Loucy (cell line): ENCODE measurements around the gene CTNND2.

Experiments used
- H2AFZ ChIP-seq: fragments of 200-600 bp; sonication (generic); 2 replicates; pipeline ENCODE4 v1.6.0; 2016; ENCODE audit warnings: antibody characterized with exemption, mild to moderate bottlenecking, low read length, moderate library complexity
- H3F3A ChIP-seq: fragments of 200-600 bp; 2 replicates; pipeline ENCODE4 v1.6.0; 2016; ENCODE audit warnings: antibody characterized with exemption, low read depth, mild to moderate bottlenecking
- H3K27me3 ChIP-seq: fragments of 200-600 bp; sonication (generic); 2 replicates; pipeline ENCODE4 v1.6.1; 2014; ENCODE audit warnings: low read length, mild to moderate bottlenecking; ENCODE audit not compliant: insufficient read depth, poor library complexity, severe bottlenecking
- H3K36me3 ChIP-seq: fragments of 200-600 bp; sonication (generic); 2 replicates; pipeline ENCODE4 v1.6.1; 2016; ENCODE audit warnings: low read length; ENCODE audit not compliant: insufficient read depth
- H3K4me1 ChIP-seq: fragments of 200-600 bp; sonication (generic); 2 replicates; pipeline ENCODE4 v1.5.1; 2014; ENCODE audit warnings: low read length, mild to moderate bottlenecking; ENCODE audit not compliant: insufficient read depth, poor library complexity, severe bottlenecking
- H3K4me2 ChIP-seq: fragments of 200-600 bp; sonication (generic); 2 replicates; pipeline ENCODE4 v1.6.0; 2014; ENCODE audit warnings: antibody characterized with exemption, low read length, low read depth, mild to moderate bottlenecking; ENCODE audit not compliant: poor library complexity, severe bottlenecking
- H3K4me3 ChIP-seq: fragments of 200-600 bp; sonication (generic); 2 replicates; pipeline ENCODE4 v1.5.1; 2014; ENCODE audit warnings: low read length, mild to moderate bottlenecking, mixed read lengths; ENCODE audit not compliant: poor library complexity, severe bottlenecking
- H3K79me2 ChIP-seq: fragments of 200-600 bp; sonication (generic); 2 replicates; pipeline ENCODE4 v1.6.1; 2014; ENCODE audit warnings: low read length; ENCODE audit not compliant: insufficient read depth
- H3K9ac ChIP-seq: fragments of 200-600 bp; sonication (generic); 2 replicates; pipeline ENCODE4 v1.6.0; 2014; ENCODE audit warnings: mild to moderate bottlenecking, low read depth, low read length, moderate library complexity; ENCODE audit not compliant: poor library complexity, severe bottlenecking
- H3K9me2 ChIP-seq: fragments of 200-600 bp; sonication (generic); replicated peaks from 2 replicates; pipeline ENCODE4 v1.6.1; 2016; ENCODE audit warnings: low read depth, low read length, mixed read lengths
- H3K9me3 ChIP-seq: fragments of 200-600 bp; sonication (generic); 2 replicates; pipeline ENCODE4 v1.6.1; 2014; ENCODE audit warnings: mild to moderate bottlenecking, antibody characterized with exemption, low read length, low read depth; ENCODE audit not compliant: insufficient read depth
- H4K20me1 ChIP-seq: fragments of 200-600 bp; sonication (generic); 2 replicates; pipeline ENCODE4 v1.6.0; 2014; ENCODE audit warnings: antibody characterized with exemption, low read length, mild to moderate bottlenecking; ENCODE audit not compliant: insufficient read depth, poor library complexity, severe bottlenecking
- CTCF ChIP-seq: fragments of 200-600 bp; sonication (generic); conservative IDR thresholded peaks from 2 replicates; pipeline ENCODE4 v1.5.1; 2014; ENCODE audit warnings: mild to moderate bottlenecking, antibody characterized with exemption, low read length
- EZH2phosphoT487 ChIP-seq: fragments of 200-600 bp; IDR thresholded peaks from 2 replicates; pipeline ENCODE4 v1.6.1; 2018; ENCODE audit warnings: antibody characterized with exemption, mild to moderate bottlenecking, moderate library complexity, borderline replicate concordance

Gene CTNND2

GRCh38 chr5:11494340-11494739 lies 409.9 kb downstream of the CTNND2 start:
- TF ChIP-seq CTCF (peak; percentile 62), EZH2phosphoT487 (no peak)
- Histone ChIP-seq H3K36me3 (no peaks in the 10 kb centered on the region), H3K4me3 (no peak overlapping the region), H3K4me2 (no peak overlapping the region), H3K9ac (no peak overlapping the region), H3K9me2 (no peaks in the 10 kb centered on the region), H3K27me3 (no peaks in the 10 kb centered on the region), H4K20me1 (no peaks in the 10 kb centered on the region), H3F3A (no peaks in the 10 kb centered on the region), H3K4me1 (no peaks in the 10 kb centered on the region), H3K79me2 (no peaks in the 10 kb centered on the region), H3K9me3 (no peaks in the 10 kb centered on the region), H2AFZ (no peak overlapping the region)

- no peaks in the 10 kb centered on the region for H4K20me1 ChIP-seq
- no peaks in the 10 kb centered on the region for H3K79me2 ChIP-seq
- no peaks in the 10 kb centered on the region for H3F3A ChIP-seq
- no peak overlapping the region for H3K4me3 ChIP-seq
- no peaks in the 10 kb centered on the region for H3K27me3 ChIP-seq
- H3K9ac ChIP-seq, result no peak overlapping the region
- no peaks in the 10 kb centered on the region for H3K4me1 ChIP-seq
- H3K4me2 ChIP-seq, result no peak overlapping the region
- no peaks in the 10 kb centered on the region for H3K9me3 ChIP-seq
- no peak for TF ChIP-seq CTCF
- TF ChIP-seq EZH2phosphoT487, result no peak
- no peaks in the 10 kb centered on the region for H3K9me2 ChIP-seq
- no peaks in the 10 kb centered on the region for H3K36me3 ChIP-seq
- H2AFZ ChIP-seq, result no peak overlapping the region
Measured at GRCh38 chr5:11491404-11492075, 412.7 kb downstream of the CTNND2 start.

- Histone ChIP-seq H3K9me3 (no peaks in the 10 kb centered on the region), H3K36me3 (no peaks in the 10 kb centered on the region), H3K4me1 (no peaks in the 10 kb centered on the region), H3K9ac (no peak overlapping the region), H3K9me2 (no peaks in the 10 kb centered on the region), H4K20me1 (no peaks in the 10 kb centered on the region), H3K27me3 (no peaks in the 10 kb centered on the region), H3K79me2 (no peaks in the 10 kb centered on the region), H3F3A (no peaks in the 10 kb centered on the region), H2AFZ (no peak overlapping the region), H3K4me2 (no peak overlapping the region), H3K4me3 (no peak overlapping the region)
- TF ChIP-seq CTCF, result no peak
- TF ChIP-seq EZH2phosphoT487, result no peak
Measured at GRCh38 chr5:11483630-11484029, 420.6 kb downstream of the CTNND2 start.
